GM12875 (cell line): ENCODE results near the gene SAMD4B.

Experiments used
- H3K4me3 ChIP-seq: one replicate; pipeline ENCODE4 v1.5.1; 2011; ENCODE audit warnings: low read depth, low read length, control low read depth
- CTCF ChIP-seq: IDR thresholded peaks from 2 replicates; pipeline ENCODE4 v1.5.1; 2011; ENCODE audit warnings: low read depth, mild to moderate bottlenecking, control low read depth, inconsistent platforms, low read length, moderate library complexity, borderline replicate concordance; ENCODE audit not compliant: insufficient read depth

Gene SAMD4B

GRCh38 chr19:39319098-39319891, 22.9 kb upstream of the SAMD4B start:
- no peak for TF ChIP-seq CTCF
- H3K4me3 ChIP-seq, result no peak overlapping the region

DNA sequence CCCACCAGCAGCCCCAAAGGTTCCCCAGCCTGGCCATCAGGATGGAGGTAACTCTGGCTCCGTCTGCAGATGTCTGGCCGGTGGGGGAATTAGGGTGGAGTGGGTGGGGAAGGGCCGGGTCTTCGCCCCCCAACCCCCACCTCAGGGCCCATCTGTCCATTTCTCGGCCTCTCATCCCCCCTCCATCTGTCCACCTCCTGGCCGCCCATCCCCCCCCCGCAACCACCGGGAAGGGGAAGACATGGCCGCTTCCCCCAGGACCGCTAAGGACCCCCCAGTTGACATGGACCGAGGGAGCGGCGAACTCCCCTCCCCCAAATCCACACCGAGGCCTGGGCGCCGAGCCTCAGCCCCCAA, 22.4 kb upstream of the SAMD4B start:
- H3K4me3 ChIP-seq, result no peak overlapping the region
- no peak for TF ChIP-seq CTCF

GRCh38 chr19:39321117-39321831, 20.9 kb upstream of the SAMD4B start:
- no peak for TF ChIP-seq CTCF
- H3K4me3 ChIP-seq, result no peak overlapping the region

GRCh38 chr19:39321832-39322176, 20.4 kb upstream of the SAMD4B start:
- no peak for TF ChIP-seq CTCF

GRCh38 chr19:39324242-39324842, 17.9 kb upstream of the SAMD4B start:
- no peak overlapping the region for H3K4me3 ChIP-seq
- no peak for TF ChIP-seq CTCF

More at GRCh38 chr19:39321832-39322176, 20.4 kb upstream of the SAMD4B start:
- H3K4me3 ChIP-seq, result no peak overlapping the region

- no peak overlapping the region for H3K4me3 ChIP-seq
- no peak for TF ChIP-seq CTCF
These were observed 16.2 kb upstream of the SAMD4B start for GRCh38 chr19:39325778-39326665.
